Measurements from ENCODE around the gene SSX2IP.

The SSX2IP gene

GRCh38 chr1:84711121-84711520, 20.9 kb upstream of the SSX2IP start:
- no peak for DNase-seq (ENCODE audit: low spot score)

- no peak for DNase-seq (ENCODE audit: low spot score)
Observed at GRCh38 chr1:84709131-84709530, 18.9 kb upstream of the SSX2IP start.

- DNase-seq (ENCODE audit: low spot score), result no peak
Observed at GRCh38 chr1:84708031-84708430, 17.8 kb upstream of the SSX2IP start.

- no peak for DNase-seq (ENCODE audit: low spot score)
Observed at GRCh38 chr1:84705513-84705912, 15.3 kb upstream of the SSX2IP start.

- DNase-seq (ENCODE audit: low spot score), result peak; percentile 29
Observed at GRCh38 chr1:84704872-84705417, 14.7 kb upstream of the SSX2IP start.

GRCh38 chr1:84703431-84703830, 13.2 kb upstream of the SSX2IP start:
- no peak for DNase-seq (ENCODE audit: low spot score)

GRCh38 chr1:84702143-84702542, 11.9 kb upstream of the SSX2IP start:
- DNase-seq (ENCODE audit: low spot score), result no peak

- DNase-seq (ENCODE audit: low spot score), result no peak
Observed at GRCh38 chr1:84701376-84701775, 11.1 kb upstream of the SSX2IP start.

- peak; percentile 77 for DNase-seq (ENCODE audit: low spot score)
Observed at GRCh38 chr1:84700070-84700469, 9.8 kb upstream of the SSX2IP start.

- DNase-seq (ENCODE audit: low spot score), result no peak
Observed at GRCh38 chr1:84698151-84699110, 8.2 kb upstream of the SSX2IP start.

- peak; percentile 15 for DNase-seq (ENCODE audit: low spot score)
Observed at GRCh38 chr1:84693785-84694184, 3.5 kb upstream of the SSX2IP start.

- peak; percentile 61 for DNase-seq (ENCODE audit: low spot score)
Observed at GRCh38 chr1:84693005-84693404, 2.7 kb upstream of the SSX2IP start.

GRCh38 chr1:84692391-84692790, 2.1 kb upstream of the SSX2IP start:
- no peak for DNase-seq (ENCODE audit: low spot score)

GRCh38 chr1:84691122-84691783, 992 bp upstream of the SSX2IP start:
- peak; percentile 66 for DNase-seq (ENCODE audit: low spot score)

- peak; percentile 84 for DNase-seq (ENCODE audit: low spot score)
Observed at GRCh38 chr1:84689514-84690396, 506 bp downstream of the SSX2IP start.

GRCh38 chr1:84688463-84689061, 1.7 kb downstream of the SSX2IP start:
- peak; percentile 18 for DNase-seq (ENCODE audit: low spot score)

GRCh38 chr1:84687714-84688462, 2.4 kb downstream of the SSX2IP start:
- peak; percentile 28 for DNase-seq (ENCODE audit: low spot score)

- DNase-seq (ENCODE audit: low spot score), result no peak
Observed at GRCh38 chr1:84686223-84686622, 4.0 kb downstream of the SSX2IP start.

GRCh38 chr1:84683508-84683907, 6.8 kb downstream of the SSX2IP start:
- DNase-seq (ENCODE audit: low spot score), result no peak

- no peak for DNase-seq (ENCODE audit: low spot score)
Observed at GRCh38 chr1:84682047-84682446, 8.2 kb downstream of the SSX2IP start.
